Glutamatergic neuron (in vitro differentiated cells): ENCODE results near the gene EGFL7. TPM values are rescaled to one million over a fixed set of nuclear protein-coding genes. Genes with fewer than 3 reads are reported as not detected.

Experiments used
- DNase-seq: peaks from one replicate; pipeline ENCODE4 v3.0.0; 2022
- H3K27ac Mint-ChIP-seq: one replicate; pipeline ENCODE4 v1.8.0; 2020; ENCODE audit warnings: mild to moderate bottlenecking, mixed read lengths, inconsistent platforms; ENCODE audit not compliant: unreplicated experiment
- H3K27me3 Mint-ChIP-seq: one replicate; pipeline ENCODE4 v1.8.0; 2020; ENCODE audit warnings: mild to moderate bottlenecking, moderate library complexity, mixed read lengths, inconsistent platforms; ENCODE audit not compliant: unreplicated experiment
- H3K36me3 Mint-ChIP-seq: one replicate; pipeline ENCODE4 v1.8.0; 2020; ENCODE audit warnings: mild to moderate bottlenecking, mixed read lengths, inconsistent platforms; ENCODE audit not compliant: unreplicated experiment
- H3K4me1 Mint-ChIP-seq: one replicate; pipeline ENCODE4 v1.8.0; 2020; ENCODE audit warnings: mild to moderate bottlenecking, low read depth, mixed read lengths, inconsistent platforms; ENCODE audit not compliant: unreplicated experiment
- H3K4me3 Mint-ChIP-seq: one replicate; pipeline ENCODE4 v1.8.0; 2020; ENCODE audit warnings: mild to moderate bottlenecking, mixed read lengths, inconsistent platforms; ENCODE audit not compliant: unreplicated experiment
- H3K9me3 Mint-ChIP-seq: one replicate; pipeline ENCODE4 v1.8.0; 2020; ENCODE audit warnings: mild to moderate bottlenecking, moderate library complexity, mixed read lengths, inconsistent platforms; ENCODE audit not compliant: unreplicated experiment
- total RNA-seq: library from RNA; stranded (reverse); fragmentation: NEBNext Ultra II Directional; extraction: Animal tissue kit (Norgen Biotek cat#: 25700); gene quantifications from one replicate; pipeline ENCODE4 v1.2.1, GENCODE V29; 2021; ENCODE audit not compliant: unreplicated experiment
- TF ChIP-seq, protein P1 (sequence below): fragments of 200-600 bp; sonication (generic); IDR thresholded peaks from one replicate; pipeline ENCODE4 v1.5.0; 2021; ENCODE audit not compliant: partially characterized antibody, unreplicated experiment

The EGFL7 gene
- total RNA-seq, 1 donor from 2014 or later: 8.1 TPM

DNA sequence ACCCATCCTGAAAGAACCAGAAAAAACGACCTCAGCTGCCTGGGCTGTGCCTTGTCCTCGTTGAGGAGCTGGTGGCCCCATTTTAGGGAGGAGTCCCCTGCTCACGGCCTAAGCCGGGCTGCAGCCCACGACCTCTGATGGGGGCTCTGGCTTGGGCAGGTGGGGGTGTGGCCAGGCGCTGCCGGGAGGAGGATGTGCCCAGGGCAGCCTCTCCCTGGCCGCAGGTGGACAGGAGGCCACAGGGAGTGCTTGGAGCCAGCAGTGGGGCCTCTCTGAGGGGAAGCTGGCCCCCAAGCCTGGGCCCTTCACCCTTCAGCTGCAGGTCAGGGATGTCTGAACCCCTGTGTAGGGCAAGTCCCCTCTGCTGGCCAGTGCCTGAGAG, 52.2 kb downstream of the EGFL7 start:
- H3K27ac Mint-ChIP-seq: no peak overlapping the region
- H3K4me1 Mint-ChIP-seq: peaks cover 5% of the 10 kb centered on the region
- H3K36me3 Mint-ChIP-seq: no peaks in the 10 kb centered on the region
- H3K9me3 Mint-ChIP-seq: peaks cover 5% of the 10 kb centered on the region
- TF ChIP-seq, protein P1, sequence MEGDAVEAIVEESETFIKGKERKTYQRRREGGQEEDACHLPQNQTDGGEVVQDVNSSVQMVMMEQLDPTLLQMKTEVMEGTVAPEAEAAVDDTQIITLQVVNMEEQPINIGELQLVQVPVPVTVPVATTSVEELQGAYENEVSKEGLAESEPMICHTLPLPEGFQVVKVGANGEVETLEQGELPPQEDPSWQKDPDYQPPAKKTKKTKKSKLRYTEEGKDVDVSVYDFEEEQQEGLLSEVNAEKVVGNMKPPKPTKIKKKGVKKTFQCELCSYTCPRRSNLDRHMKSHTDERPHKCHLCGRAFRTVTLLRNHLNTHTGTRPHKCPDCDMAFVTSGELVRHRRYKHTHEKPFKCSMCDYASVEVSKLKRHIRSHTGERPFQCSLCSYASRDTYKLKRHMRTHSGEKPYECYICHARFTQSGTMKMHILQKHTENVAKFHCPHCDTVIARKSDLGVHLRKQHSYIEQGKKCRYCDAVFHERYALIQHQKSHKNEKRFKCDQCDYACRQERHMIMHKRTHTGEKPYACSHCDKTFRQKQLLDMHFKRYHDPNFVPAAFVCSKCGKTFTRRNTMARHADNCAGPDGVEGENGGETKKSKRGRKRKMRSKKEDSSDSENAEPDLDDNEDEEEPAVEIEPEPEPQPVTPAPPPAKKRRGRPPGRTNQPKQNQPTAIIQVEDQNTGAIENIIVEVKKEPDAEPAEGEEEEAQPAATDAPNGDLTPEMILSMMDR: no peak
- no peak for DNase-seq
- H3K27me3 Mint-ChIP-seq: peaks cover 5% of the 10 kb centered on the region
- no peak overlapping the region for H3K4me3 Mint-ChIP-seq

DNA sequence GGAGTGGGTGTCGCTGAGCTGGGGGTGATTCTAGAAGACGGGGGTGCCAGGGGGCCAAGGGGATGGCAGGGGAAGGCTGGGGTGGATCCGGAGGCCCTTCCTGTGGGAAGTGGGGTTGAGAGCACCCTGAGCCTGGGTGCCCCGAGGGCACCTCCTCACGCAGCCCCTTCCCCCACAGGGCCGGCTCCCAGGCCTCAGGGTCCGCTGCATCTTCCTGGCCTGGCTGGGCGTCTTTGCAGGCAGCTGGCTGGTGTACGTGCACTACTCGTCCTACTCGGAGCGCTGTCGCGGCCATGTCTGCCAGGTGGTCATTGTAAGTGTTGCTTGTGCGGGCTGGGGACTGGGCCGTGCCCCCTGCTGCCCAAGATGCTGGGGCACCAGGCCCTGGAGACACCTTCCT, 54.7 kb downstream of the EGFL7 start:
- no peaks in the 10 kb centered on the region for H3K36me3 Mint-ChIP-seq
- H3K4me1 Mint-ChIP-seq: peaks cover 6% of the 10 kb centered on the region
- H3K9me3 Mint-ChIP-seq: peaks cover 3% of the 10 kb centered on the region
- TF ChIP-seq, protein P1: no peak
- H3K4me3 Mint-ChIP-seq: no peak overlapping the region
- H3K27ac Mint-ChIP-seq: no peak overlapping the region
- DNase-seq: no peak
- H3K27me3 Mint-ChIP-seq: no peaks in the 10 kb centered on the region

DNA sequence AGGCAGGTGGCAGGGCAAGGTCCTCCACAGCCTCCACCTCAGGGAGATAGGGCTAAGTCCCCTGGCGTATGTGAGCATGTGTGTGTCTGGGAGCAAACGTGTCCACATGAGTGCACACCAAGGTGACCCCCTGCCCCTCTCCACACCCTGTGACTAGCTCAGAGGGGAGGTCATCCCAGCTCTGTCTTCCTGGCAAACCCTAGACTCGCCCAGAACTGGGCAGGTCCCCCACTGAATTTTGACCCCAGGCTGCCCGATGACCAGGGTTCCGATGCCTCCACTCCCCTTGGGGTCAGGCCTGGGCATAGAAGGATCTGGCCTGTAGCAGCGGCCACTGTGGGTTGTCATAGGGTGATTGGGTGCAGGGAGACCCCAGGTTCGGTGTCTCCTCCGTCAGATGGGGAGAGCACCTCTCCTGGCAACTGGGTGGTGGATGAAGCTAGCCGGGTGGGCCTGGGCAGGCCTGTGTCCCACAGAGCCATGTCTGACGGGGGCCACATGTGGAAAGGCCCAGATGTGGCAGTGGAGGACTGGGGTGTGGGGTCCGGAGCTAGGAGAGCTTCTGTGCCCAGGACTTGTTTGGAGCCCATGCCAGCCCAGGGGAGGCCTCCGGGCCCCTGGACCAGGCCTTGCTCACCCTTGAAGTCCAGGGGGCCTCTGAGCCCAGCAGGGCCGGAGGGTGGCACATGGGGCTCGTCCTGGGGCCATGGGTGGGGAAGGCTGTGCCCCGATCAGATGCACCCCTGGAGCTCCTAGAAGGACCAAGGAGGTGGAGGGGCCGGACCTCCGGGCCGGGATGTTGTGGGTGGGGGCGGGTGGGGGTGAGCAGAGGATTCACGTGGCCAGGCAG, 55.9 kb downstream of the EGFL7 start:
- TF ChIP-seq, protein P1: no peak
- Mint-ChIP-seq H3K27ac (no peak overlapping the region), H3K27me3 (peaks cover under 1% of the 10 kb centered on the region), H3K4me3 (no peak overlapping the region), H3K4me1 (peaks cover 4% of the 10 kb centered on the region), H3K9me3 (peaks cover 3% of the 10 kb centered on the region), H3K36me3 (no peaks in the 10 kb centered on the region)
- DNase-seq: no peak

DNA sequence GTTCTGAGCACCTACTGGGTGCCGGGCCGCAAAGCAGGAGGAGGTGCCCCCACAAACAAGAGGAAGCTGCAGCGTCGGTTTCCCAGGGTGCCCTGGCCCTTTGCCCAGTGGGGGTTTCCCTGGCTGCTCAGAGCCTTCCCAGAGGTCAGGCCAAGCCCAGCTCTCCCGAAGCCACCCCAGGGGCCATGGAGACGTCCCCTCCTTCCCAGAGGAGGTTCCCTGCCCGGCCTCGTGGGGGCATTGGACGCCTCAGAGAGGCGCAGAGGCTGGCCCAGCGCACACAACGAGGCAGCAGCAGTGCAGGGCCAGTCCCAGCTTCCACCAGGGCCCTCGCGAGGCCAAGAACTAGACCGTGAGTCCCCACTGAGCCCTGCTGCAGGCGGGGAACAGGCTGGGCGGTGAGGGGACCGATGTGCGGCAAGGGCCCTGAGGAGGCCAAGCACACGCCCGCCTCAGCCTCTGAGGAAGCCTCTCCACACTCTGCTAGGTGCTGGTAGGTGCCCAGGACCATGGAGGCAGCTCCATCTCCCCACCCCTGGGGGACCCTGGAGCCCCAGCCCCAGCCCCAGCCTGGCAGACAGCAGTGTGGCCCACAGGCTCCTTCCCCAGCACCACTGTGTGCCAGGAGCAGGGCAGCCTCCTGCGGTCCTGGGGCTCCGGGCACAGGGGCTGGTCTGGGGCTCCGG, 56.6 kb downstream of the EGFL7 start:
- H3K9me3 Mint-ChIP-seq: peaks cover 4% of the 10 kb centered on the region
- no peak overlapping the region for H3K4me3 Mint-ChIP-seq
- H3K27me3 Mint-ChIP-seq: peaks cover 7% of the 10 kb centered on the region
- DNase-seq: no peak
- no peak overlapping the region for H3K27ac Mint-ChIP-seq
- peaks cover 2% of the 10 kb centered on the region for H3K36me3 Mint-ChIP-seq
- H3K4me1 Mint-ChIP-seq: peaks cover 4% of the 10 kb centered on the region
- TF ChIP-seq, protein P1: no peak
